NT2/D1 (cell line): ENCODE measurements around the gene EDN1.

Source experiments
- SUZ12 ChIP-seq: IDR thresholded peaks from 2 replicates; pipeline ENCODE4 v1.6.1; 2011; ENCODE audit not compliant: insufficient read length, insufficient read depth; ENCODE audit errors: extremely low read depth
- ZNF274 ChIP-seq: IDR thresholded peaks from 2 replicates; pipeline ENCODE4 v1.6.1; 2011; ENCODE audit warnings: mild to moderate bottlenecking, low read depth, low read length

GRCh38 chr6:12311106-12311505 is 20.9 kb downstream of the EDN1 start:
- TF ChIP-seq SUZ12, result no peak
- TF ChIP-seq ZNF274, result no peak
